HL-60/S4 (cell line): ENCODE measurements around the gene RABL3.
"Not testable (repeated sequence)": the region's sequence is repeated elsewhere in the genome, so short reads cannot be mapped to it uniquely, and the experiment has no call there.

ENCODE experiments used
- in situ Hi-C: fragments of 300-500 bp; cut with MboI; formaldehyde crosslinking; loops from 2 replicates; pipeline ENCODE4 v1.14.3; 2022; ENCODE audit warnings: low sequenced_read_pairs

Gene RABL3

DNA sequence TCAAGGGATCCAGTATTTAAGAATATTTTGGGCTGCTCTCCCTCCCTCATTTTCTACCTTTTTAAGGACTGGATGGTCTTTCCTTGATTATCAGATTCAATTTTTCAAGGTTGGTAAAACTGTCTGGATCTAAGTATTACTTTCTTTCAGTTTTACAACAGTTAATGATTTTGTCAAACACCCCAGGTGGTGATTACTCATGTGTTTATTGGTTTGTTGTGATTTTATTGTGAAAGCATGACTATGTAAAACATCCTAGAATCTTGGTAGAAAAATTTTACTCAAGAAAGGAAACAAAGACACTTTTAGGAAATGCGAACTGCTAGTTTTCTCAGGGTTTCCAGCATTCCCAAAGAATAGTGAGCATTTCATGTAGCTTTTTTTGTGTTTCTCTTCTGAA, 7.5 kb upstream of the RABL3 start:
- in situ Hi-C loops: no loop called here

DNA sequence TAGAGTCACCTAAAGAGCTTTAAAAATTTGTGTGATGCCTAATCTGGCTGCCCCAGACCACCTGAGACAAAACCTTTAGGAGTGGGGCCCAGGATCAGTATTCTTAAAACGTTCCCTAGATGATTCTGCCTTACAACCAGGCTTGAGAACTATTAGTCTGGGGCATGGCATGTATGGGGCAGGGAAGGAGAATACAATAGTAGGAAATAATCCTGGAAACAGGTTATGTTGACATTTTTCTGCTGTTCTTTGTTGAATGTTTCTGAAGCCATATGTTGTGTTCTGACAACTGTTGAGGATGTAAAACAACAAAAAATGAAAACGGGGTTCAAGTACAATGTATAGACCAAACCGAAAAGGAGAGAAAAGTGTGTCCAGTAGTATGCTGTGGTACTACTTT, 3.1 kb upstream of the RABL3 start:
- in situ Hi-C loops: no loop called here

- in situ Hi-C loops: no loop called here
Measured at GRCh38 chr3:120743556-120744195, 1.4 kb upstream of the RABL3 start.

DNA sequence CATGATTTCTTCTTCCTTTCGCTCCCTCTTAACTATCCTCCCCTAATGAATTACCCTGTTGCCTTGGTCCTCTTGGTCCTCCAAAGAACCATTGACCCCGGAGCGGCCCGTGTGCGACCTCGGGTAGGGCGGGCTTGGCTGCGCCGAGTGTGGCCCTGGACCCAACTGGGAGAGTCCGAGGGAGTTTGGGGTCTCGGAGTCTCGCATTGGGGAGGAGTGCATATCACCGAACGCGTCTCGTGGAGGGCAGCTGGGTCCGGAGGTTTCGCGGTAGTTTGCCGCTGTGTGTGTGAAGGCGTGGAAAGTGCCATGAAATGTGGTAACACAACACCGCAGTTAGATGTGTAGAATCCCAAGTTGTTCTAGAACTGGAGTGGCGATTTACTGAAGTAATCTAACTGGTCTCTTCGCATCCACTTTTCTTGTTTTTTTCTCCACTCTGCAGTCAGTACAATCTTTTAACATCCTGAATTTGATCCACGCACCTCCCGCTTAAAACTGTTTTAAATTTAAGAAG, 591 bp upstream of the RABL3 start:
- in situ Hi-C loops: no loop called here

GRCh38 chr3:120741837-120742197, 499 bp downstream of the RABL3 start:
- in situ Hi-C loops: no loop called here

GRCh38 chr3:120741320-120741719, 996 bp downstream of the RABL3 start:
- in situ Hi-C loops: no loop called here

- in situ Hi-C loops: not testable (repeated sequence)
Measured at GRCh38 chr3:120738006-120738405, 4.3 kb downstream of the RABL3 start.

- in situ Hi-C loops: no loop called here
Measured at GRCh38 chr3:120730576-120731542, 11.5 kb downstream of the RABL3 start.

GRCh38 chr3:120726791-120727190, 15.5 kb downstream of the RABL3 start:
- in situ Hi-C loops: no loop called here

GRCh38 chr3:120719167-120719834, 23.0 kb downstream of the RABL3 start:
- in situ Hi-C loops: loop anchor here (25.0 kb wide), 1 partner anchor 107 kb away; no protein-coding TSS in a partner anchor

DNA sequence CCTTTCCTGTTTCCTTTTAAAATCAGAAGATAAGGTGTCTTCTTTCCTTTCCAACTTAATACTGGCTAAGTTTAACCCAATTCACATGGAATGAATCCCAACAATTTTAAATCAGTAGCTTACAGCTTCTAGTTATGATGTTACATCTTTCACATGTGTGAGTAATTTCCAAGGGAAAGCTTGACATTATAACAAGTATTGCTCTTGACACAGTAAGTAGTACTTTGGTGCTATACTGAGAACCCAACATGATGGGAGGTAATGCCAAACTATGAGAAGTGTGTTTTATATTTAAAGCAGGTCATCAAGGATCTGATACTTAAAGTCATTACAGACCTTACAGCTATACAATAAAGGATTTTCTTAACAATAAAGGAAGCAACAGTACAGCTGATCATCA, 29.1 kb downstream of the RABL3 start:
- in situ Hi-C loops: loop anchor here (25.0 kb wide), 1 partner anchor 101 kb away; no protein-coding TSS in a partner anchor

DNA sequence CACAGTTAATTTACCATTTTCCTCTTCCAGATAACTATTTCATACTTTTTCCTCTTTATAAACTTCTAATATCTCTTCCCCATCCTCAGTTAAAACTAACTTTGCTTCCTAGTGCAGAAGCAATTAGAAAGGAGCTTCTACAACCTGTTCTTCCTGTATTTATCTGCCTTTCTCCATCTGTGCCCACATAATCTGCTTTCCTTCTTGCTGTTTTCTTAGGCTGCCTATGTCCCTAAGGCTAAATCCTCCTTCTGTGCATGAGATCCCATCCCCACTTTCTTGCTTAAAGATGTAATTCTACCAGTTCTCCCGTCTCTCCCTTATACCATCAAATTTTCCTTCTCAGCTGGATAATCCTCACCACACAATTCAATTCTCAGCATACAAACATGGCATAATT, 31.9 kb downstream of the RABL3 start:
- in situ Hi-C loops: loop anchor here (25.0 kb wide), 1 partner anchor 98 kb away; no protein-coding TSS in a partner anchor

DNA sequence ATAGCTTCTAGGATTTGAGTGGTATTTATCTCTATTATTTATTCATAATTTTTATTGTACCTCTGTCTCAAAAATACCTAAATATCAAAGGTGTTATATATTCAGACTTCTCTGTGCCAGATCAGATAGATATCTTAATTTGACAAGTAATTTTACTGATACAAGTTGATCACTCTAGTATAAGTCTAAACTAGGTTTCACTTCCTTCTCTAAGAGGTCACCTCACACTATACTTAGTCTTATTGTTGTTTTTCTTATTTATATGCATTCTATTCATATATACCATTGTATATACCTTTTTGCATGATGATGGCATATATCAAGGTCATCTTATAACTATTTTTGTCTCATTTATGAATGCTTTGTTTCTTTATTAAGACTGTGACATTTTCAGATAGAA, 33.9 kb downstream of the RABL3 start:
- in situ Hi-C loops: loop anchor here (25.0 kb wide), 1 partner anchor 96 kb away; no protein-coding TSS in a partner anchor

DNA sequence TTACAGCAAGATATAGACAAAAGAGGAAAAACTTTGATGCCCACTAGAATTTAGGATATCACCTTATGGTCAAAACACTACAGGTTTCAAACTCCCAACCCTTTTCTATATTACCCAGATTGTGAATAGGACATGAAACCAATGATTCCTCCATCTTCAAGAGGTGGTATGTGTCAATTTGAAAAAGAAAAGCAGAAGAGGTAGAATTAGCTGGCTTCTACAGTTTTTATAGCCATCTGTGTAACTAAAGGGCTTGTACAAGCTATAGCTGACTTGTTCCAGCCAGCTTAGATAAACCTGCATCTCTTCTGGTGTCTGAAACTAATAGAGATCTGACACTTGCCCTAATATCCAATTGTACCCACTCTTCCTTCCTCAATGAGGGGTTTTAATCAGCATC, 35.4 kb downstream of the RABL3 start:
- in situ Hi-C loops: loop anchor here (25.0 kb wide), 1 partner anchor 95 kb away; no protein-coding TSS in a partner anchor

DNA sequence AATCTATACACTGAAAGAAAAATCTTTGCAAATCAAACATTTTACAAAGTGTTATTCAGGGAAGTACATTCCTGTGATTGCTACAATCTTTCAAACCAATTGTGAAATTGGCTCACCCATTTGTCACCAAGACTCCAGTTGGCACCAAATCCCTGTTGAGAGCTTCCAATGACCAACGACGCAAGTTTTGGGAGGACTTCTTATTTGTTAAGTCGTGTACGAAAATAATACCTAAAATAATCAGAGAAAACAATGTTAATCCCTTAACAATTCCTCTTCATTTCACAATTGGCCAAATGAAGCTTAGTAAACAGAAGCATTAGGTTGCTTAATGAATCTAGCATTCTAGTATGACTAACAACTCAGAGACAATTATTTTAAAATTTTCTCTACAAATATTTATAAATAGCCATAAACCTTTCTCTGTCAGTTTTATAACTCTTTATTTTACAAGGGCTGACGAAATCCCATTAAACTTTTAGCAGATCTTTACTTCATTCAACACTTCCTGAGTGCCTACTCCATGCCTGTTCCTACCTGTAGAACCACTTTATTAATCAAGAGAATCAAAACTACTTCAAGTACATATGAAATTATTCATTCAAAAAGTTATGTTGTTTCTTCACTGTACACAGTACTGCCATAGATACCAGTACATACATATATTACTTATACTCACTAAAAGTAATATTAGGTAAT, 36.3 kb downstream of the RABL3 start:
- in situ Hi-C loops: loop anchor here (25.0 kb wide), 1 partner anchor 94 kb away; no protein-coding TSS in a partner anchor

- in situ Hi-C loops: no loop called here
Measured at GRCh38 chr3:120699333-120699732, 43.0 kb downstream of the RABL3 start.

DNA sequence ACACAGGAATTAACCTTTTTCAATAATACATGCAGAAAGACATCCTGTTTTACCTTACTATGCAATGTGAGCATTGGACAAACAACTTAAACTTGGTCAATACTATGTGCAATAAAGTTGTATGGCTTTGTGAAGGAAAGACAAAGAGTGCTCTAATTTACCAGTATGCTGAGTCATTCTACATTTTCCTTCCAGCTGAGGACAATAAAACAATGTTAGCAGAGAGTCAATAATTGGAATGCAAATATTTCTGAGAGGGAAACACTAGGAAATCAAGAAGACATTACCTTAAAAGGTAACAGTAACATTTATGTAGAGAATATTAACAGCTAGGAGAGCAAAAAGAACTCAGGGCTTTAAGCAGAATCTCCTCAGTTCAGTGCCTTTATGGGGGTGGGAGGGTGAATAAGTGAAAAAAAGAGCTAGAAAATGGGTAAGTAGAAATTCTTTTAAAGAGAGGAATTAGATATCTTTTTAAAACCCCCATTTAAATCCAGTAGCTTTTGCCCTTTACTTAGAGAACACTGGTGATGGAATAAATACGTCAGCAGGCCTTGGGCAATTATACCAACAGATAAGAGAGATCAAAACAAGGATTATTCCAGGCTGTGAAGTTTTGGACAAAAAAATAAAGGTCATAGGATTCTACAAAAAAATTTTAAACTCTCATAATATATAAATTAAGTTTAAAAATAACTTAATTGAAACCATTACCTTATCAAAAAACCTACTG, 48.7 kb downstream of the RABL3 start:
- in situ Hi-C loops: no loop called here

- in situ Hi-C loops: no loop called here
Measured at GRCh38 chr3:120689395-120689794, 52.9 kb downstream of the RABL3 start.

DNA sequence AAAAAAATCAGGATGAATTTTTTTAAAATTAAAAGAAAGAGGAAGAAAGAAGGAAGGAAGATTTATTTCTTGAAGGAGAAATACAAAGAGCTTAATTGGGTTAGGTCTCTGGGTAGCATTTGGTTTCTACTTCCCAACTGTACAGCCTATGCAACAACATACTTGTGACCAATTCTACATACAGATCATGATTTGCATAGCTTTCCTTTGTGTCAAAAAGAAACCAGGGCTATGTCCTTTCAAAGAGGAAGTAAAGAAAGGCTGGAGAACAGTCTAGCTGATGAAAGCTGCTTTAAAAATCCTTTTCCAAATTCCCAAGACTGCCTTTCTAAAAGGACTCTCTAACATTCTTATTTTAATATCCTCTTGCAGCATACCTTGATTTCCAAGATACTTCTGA, 54.2 kb downstream of the RABL3 start:
- in situ Hi-C loops: no loop called here

DNA sequence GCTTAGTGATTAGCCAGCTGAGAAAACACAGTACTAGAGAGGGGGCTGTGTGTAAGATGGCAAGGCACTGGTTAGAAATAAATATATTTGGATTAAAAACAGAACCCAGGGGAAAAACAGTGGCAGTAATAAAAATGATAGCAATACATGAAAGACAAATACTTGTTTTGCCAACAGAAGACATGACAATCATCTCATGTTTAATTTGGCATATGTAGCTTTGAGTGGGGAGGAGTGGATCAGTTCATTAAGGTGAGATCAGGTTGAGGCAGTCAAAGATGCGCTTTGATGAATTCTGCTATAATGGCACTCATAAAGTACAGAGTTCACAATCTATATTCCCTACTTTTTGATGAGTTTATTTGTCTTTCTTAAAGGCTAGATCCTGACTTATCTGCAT, 56.9 kb downstream of the RABL3 start:
- in situ Hi-C loops: no loop called here
